Testis (tissue), 2 donors: ENCODE data around the gene FRMPD4.

Experiments used
- CTCF ChIP-seq, 3 experiments: fragments of 450-650 bp in 2 of 3; fragments of 200-600 bp in 1 of 3; sonication (generic) in 1 of 3; IDR thresholded peaks; one replicate each; pipeline ENCODE4 v1.5.1; 2016 to 2019; ENCODE audit warnings: antibody characterized with exemption in 3 of 3, mild to moderate bottlenecking in 2 of 3, moderate library complexity in 1 of 3
- POLR2A ChIP-seq: fragments of 450-650 bp; IDR thresholded peaks from one replicate; pipeline ENCODE4 v1.6.1; 2017; ENCODE audit warnings: antibody characterized with exemption, mild to moderate bottlenecking, moderate library complexity

GRCh38 chrX:12657433-12657832, 519.2 kb downstream of the FRMPD4 start:
- TF ChIP-seq CTCF (IDR thresholded peaks at IDR 0.05) (no peak), POLR2A (no peak)
